ENCODE measurements around the gene NRG3.
"Not testable (repeated sequence)": the region's sequence is repeated elsewhere in the genome, so short reads cannot be mapped to it uniquely, and the experiment has no call there.

The NRG3 gene

DNA sequence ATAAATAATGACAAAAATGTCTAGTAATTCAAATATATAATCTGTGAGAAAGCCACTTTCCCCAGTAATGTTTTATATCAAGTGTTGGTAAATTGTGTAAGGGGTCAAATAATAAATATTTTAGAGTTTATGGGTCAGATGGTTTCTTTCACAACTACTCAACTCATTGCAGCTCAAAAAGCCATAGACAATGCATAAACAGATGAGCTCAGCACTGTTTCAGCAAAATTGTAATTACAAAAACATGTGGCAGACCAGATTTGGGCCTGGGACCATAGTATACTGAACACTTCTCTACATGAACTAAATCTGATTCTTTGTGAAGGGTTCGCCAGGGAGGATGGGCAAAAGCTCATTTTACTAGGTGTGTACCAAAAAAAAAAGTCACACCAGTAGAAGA lies 460.8 kb downstream of the NRG3 start:
- TF ChIP-seq EZH2phosphoT487 (IDR thresholded peaks at IDR 0.05; ENCODE audit: borderline replicate concordance, low read length) = no peak
- TF ChIP-seq, protein P1, sequence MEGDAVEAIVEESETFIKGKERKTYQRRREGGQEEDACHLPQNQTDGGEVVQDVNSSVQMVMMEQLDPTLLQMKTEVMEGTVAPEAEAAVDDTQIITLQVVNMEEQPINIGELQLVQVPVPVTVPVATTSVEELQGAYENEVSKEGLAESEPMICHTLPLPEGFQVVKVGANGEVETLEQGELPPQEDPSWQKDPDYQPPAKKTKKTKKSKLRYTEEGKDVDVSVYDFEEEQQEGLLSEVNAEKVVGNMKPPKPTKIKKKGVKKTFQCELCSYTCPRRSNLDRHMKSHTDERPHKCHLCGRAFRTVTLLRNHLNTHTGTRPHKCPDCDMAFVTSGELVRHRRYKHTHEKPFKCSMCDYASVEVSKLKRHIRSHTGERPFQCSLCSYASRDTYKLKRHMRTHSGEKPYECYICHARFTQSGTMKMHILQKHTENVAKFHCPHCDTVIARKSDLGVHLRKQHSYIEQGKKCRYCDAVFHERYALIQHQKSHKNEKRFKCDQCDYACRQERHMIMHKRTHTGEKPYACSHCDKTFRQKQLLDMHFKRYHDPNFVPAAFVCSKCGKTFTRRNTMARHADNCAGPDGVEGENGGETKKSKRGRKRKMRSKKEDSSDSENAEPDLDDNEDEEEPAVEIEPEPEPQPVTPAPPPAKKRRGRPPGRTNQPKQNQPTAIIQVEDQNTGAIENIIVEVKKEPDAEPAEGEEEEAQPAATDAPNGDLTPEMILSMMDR (IDR thresholded peaks at IDR 0.05; ENCODE audit: low read depth, low read length, poor library complexity, severe bottlenecking) = no peak
- H3K9me3 ChIP-seq (ENCODE audit: control insufficient read depth, insufficient read depth, low read length) = no peaks in the 10 kb centered on the region
- H3K27me3 ChIP-seq (ENCODE audit: control insufficient read depth, low read length) = no peaks in the 10 kb centered on the region
- no peak overlapping the region for H3K4me3 ChIP-seq (ENCODE audit: low read length)
- no peaks in the 10 kb centered on the region for H3K79me2 ChIP-seq (ENCODE audit: control insufficient read depth, low read length)
- H4K20me1 ChIP-seq (ENCODE audit: control insufficient read depth, insufficient read depth, low read depth, low read length) = no peaks in the 10 kb centered on the region
- no peaks in the 10 kb centered on the region for H3F3A ChIP-seq (ENCODE audit: control insufficient read depth, insufficient read depth)
- no peak overlapping the region for H3K4me2 ChIP-seq (ENCODE audit: low read length)
- no peaks in the 10 kb centered on the region for H3K9me2 ChIP-seq (replicated peaks; ENCODE audit: control insufficient read depth, low read length)
- H3K4me1 ChIP-seq (ENCODE audit: control insufficient read depth, low read length) = no peaks in the 10 kb centered on the region
- no peaks in the 10 kb centered on the region for H3K36me3 ChIP-seq (ENCODE audit: control insufficient read depth, low read length)
- H3K27ac ChIP-seq (ENCODE audit: low read depth, low read length) = no peak overlapping the region

DNA sequence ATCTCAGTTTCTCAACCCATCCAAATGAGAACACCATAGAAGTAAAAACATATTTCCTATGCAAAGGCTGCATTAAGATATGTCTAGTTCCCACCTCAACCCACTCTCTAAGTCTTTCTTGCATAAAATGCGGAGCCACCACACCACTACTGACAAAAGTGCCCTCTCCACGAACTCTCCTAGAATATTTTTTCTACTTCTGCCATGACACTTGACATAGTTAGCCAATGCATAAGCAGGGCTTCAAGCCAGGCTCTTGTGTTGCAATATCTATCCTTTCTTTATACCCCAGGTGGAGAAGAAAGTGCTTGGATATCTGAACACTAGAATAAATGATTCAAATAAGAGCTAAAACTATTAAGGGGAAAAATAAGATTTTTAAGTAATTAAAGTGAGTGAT lies 465.2 kb downstream of the NRG3 start:
- H3K4me2 ChIP-seq (ENCODE audit: low read length) = no peak overlapping the region
- H3K79me2 ChIP-seq (ENCODE audit: control insufficient read depth, low read length) = no peaks in the 10 kb centered on the region
- TF ChIP-seq EZH2phosphoT487 (IDR thresholded peaks at IDR 0.05; ENCODE audit: borderline replicate concordance, low read length) = no peak
- TF ChIP-seq, protein P1 (IDR thresholded peaks at IDR 0.05; ENCODE audit: low read depth, low read length, poor library complexity, severe bottlenecking) = no peak
- H3K4me1 ChIP-seq (ENCODE audit: control insufficient read depth, low read length) = no peaks in the 10 kb centered on the region
- no peaks in the 10 kb centered on the region for H3F3A ChIP-seq (ENCODE audit: control insufficient read depth, insufficient read depth)
- no peaks in the 10 kb centered on the region for H3K27me3 ChIP-seq (ENCODE audit: control insufficient read depth, low read length)
- H3K9me2 ChIP-seq (replicated peaks; ENCODE audit: control insufficient read depth, low read length) = no peaks in the 10 kb centered on the region
- H4K20me1 ChIP-seq (ENCODE audit: control insufficient read depth, insufficient read depth, low read depth, low read length) = no peaks in the 10 kb centered on the region
- H3K9me3 ChIP-seq (ENCODE audit: control insufficient read depth, insufficient read depth, low read length) = no peaks in the 10 kb centered on the region
- H3K4me3 ChIP-seq (ENCODE audit: low read length) = no peak overlapping the region
- H3K27ac ChIP-seq (ENCODE audit: low read depth, low read length) = no peak overlapping the region
- no peaks in the 10 kb centered on the region for H3K36me3 ChIP-seq (ENCODE audit: control insufficient read depth, low read length)

DNA sequence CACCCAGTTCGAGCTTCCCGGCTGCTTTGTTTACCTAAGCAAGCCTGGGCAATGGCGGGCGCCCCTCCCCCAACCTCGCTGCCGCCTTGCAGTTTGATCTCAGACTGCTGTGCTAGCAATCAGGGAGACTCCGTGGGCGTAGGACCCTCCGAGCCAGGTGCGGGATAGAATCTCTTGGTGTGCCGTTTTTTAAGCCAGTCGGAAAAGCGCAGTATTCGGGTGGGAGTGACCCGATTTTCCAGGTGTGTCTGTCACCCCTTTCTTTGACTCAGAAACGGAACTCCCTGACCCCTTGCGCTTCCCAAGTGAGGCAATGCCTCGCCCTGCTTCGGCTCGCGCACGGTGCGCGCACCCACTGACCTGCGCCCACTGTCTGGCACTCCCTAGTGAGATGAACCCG lies 474.6 kb downstream of the NRG3 start:
- not testable (repeated sequence) for H3K36me3 ChIP-seq (ENCODE audit: control insufficient read depth, low read length); H3K4me3 ChIP-seq (ENCODE audit: low read length); H3K4me1 ChIP-seq (ENCODE audit: control insufficient read depth, low read length); H3K9me2 ChIP-seq (replicated peaks; ENCODE audit: control insufficient read depth, low read length); H3K79me2 ChIP-seq (ENCODE audit: control insufficient read depth, low read length); H4K20me1 ChIP-seq (ENCODE audit: control insufficient read depth, insufficient read depth, low read depth, low read length); H3F3A ChIP-seq (ENCODE audit: control insufficient read depth, insufficient read depth); H3K27ac ChIP-seq (ENCODE audit: low read depth, low read length); H3K4me2 ChIP-seq (ENCODE audit: low read length); H3K9me3 ChIP-seq (ENCODE audit: control insufficient read depth, insufficient read depth, low read length); H3K27me3 ChIP-seq (ENCODE audit: control insufficient read depth, low read length)

DNA sequence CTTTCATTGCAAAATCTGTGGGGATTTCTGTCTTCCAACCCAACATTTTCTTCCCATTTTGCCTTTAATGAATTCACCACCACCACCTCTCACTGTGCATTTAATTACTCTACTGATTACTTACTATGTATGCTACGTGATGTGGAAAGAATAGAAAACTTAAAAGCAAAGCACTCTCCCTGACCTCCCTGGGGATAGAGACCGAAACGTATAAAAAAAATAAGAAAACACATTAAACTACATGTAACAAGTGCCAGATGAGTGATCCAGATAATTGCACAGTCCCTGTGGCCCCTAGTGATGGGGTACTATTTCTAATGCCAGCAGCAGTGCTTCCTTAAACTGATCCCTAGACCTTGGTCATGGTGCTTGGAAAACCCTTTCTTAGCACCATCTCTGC lies 478.4 kb downstream of the NRG3 start:
- no peak overlapping the region for H3K4me3 ChIP-seq (ENCODE audit: low read length)
- H3K9me3 ChIP-seq (ENCODE audit: control insufficient read depth, insufficient read depth, low read length) = no peaks in the 10 kb centered on the region
- no peak overlapping the region for H3K4me2 ChIP-seq (ENCODE audit: low read length)
- H3K36me3 ChIP-seq (ENCODE audit: control insufficient read depth, low read length) = no peaks in the 10 kb centered on the region
- H3K27me3 ChIP-seq (ENCODE audit: control insufficient read depth, low read length) = no peaks in the 10 kb centered on the region
- no peaks in the 10 kb centered on the region for H3F3A ChIP-seq (ENCODE audit: control insufficient read depth, insufficient read depth)
- H3K27ac ChIP-seq (ENCODE audit: low read depth, low read length) = no peak overlapping the region
- H3K79me2 ChIP-seq (ENCODE audit: control insufficient read depth, low read length) = no peaks in the 10 kb centered on the region
- no peaks in the 10 kb centered on the region for H3K4me1 ChIP-seq (ENCODE audit: control insufficient read depth, low read length)
- no peaks in the 10 kb centered on the region for H4K20me1 ChIP-seq (ENCODE audit: control insufficient read depth, insufficient read depth, low read depth, low read length)
- TF ChIP-seq, protein P1 (IDR thresholded peaks at IDR 0.05; ENCODE audit: low read depth, low read length, poor library complexity, severe bottlenecking) = no peak
- no peak for TF ChIP-seq EZH2phosphoT487 (IDR thresholded peaks at IDR 0.05; ENCODE audit: borderline replicate concordance, low read length)
- no peaks in the 10 kb centered on the region for H3K9me2 ChIP-seq (replicated peaks; ENCODE audit: control insufficient read depth, low read length)

Measured in DOHH2 (cell line).